ENCODE data around the gene ACAN. TPM values are rescaled to one million over a fixed set of nuclear protein-coding genes. Genes with fewer than 3 reads are reported as not detected.

Gene ACAN
- total RNA-seq, 1 experiment from 2014 or later = not detected

DNA sequence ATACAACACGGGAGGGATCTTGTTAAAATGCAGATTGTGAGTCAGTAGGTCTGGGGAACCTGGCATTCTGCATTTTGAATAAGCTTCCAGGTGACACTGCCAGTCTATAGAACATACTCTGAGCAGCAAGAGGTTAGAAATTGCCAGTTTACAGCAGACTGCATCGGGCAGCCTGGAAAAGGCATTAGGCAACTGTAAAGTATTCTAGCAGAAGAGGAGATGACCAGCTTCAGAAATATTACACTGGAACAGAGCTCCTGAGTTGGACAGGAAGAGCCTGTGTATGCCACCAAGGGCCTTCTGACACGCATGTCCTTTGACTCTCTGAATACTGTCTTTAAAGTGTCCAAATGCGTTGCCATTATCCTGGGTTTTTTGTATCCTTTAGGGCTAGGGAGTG is 2.5 kb upstream of the ACAN start:
- CTCF ChIA-PET = interaction anchor here (0.6 kb wide), 1 partner anchor 142 kb away, joined by 3 read pairs; no protein-coding TSS in a partner anchor
- TF ChIP-seq, protein P1, sequence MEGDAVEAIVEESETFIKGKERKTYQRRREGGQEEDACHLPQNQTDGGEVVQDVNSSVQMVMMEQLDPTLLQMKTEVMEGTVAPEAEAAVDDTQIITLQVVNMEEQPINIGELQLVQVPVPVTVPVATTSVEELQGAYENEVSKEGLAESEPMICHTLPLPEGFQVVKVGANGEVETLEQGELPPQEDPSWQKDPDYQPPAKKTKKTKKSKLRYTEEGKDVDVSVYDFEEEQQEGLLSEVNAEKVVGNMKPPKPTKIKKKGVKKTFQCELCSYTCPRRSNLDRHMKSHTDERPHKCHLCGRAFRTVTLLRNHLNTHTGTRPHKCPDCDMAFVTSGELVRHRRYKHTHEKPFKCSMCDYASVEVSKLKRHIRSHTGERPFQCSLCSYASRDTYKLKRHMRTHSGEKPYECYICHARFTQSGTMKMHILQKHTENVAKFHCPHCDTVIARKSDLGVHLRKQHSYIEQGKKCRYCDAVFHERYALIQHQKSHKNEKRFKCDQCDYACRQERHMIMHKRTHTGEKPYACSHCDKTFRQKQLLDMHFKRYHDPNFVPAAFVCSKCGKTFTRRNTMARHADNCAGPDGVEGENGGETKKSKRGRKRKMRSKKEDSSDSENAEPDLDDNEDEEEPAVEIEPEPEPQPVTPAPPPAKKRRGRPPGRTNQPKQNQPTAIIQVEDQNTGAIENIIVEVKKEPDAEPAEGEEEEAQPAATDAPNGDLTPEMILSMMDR (IDR thresholded peaks at IDR 0.05; ENCODE audit: unreplicated experiment) = no peak
- H3K36me3 Mint-ChIP-seq (ENCODE audit: insufficient read depth, unreplicated experiment) = no peaks in the 10 kb centered on the region
- intact Hi-C loops (cut with micrococcal nuclease; ENCODE audit: unreplicated experiment) = no loop called here
- H3K27ac Mint-ChIP-seq (ENCODE audit: unreplicated experiment) = no peak overlapping the region
- peaks cover 99% of the 10 kb centered on the region for H3K27me3 Mint-ChIP-seq (ENCODE audit: unreplicated experiment)
- H3K4me1 Mint-ChIP-seq (ENCODE audit: low read depth, unreplicated experiment) = no peaks in the 10 kb centered on the region
- no peak overlapping the region for H3K4me3 Mint-ChIP-seq (ENCODE audit: low read depth, unreplicated experiment)
- DNase-seq = no peak
- BruUV-seq (replicated peaks) = no TSS peak
- H3K9me3 Mint-ChIP-seq (ENCODE audit: low read depth, unreplicated experiment) = no peaks in the 10 kb centered on the region

DNA sequence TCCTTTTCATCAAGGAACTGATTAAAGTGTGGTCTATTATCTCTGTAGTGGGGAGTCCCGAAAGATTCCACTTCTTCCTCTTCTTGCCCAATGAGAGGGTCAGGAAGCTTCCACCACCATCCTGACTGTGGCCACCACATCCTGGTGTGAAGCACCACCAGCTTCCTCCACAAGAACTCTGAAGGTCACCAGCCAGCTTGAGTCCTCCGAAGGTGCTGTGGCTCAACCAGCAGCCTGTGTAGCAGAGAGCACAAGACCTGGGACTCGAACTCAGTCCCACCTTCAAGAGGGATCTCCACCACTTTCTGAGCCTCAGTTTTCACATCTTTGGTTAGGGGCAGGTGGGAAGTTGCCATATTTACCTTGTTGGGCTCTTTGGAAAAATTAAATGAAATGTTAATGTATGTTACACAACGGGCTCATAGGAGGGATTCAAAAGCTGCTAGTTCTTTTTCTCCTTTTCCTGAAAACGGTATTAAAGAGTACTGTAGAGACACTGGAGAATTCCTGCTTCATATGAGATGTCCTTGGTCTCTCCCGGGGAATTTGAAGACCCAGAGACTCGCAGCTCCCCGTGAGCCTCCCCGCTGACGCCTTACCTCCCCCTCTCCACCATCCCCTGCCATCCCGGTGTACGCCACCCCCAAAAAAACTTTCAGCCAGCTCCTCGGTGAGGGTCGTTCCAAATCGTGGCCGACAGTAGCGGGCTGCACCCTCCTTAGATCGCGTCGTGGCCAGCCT is 816 bp upstream of the ACAN start:
- Mint-ChIP-seq H3K4me3 (ENCODE audit: low read depth, unreplicated experiment) (no peak overlapping the region), H3K27me3 (ENCODE audit: unreplicated experiment) (peaks cover 99% of the 10 kb centered on the region), H3K27ac (ENCODE audit: unreplicated experiment) (no peak overlapping the region), H3K36me3 (ENCODE audit: insufficient read depth, unreplicated experiment) (no peaks in the 10 kb centered on the region), H3K4me1 (ENCODE audit: low read depth, unreplicated experiment) (no peaks in the 10 kb centered on the region), H3K9me3 (ENCODE audit: low read depth, unreplicated experiment) (no peaks in the 10 kb centered on the region)
- intact Hi-C loops (cut with micrococcal nuclease; ENCODE audit: unreplicated experiment) = no loop called here
- no peak for DNase-seq
- CTCF ChIA-PET = no interaction called here
- no TSS peak for BruUV-seq (replicated peaks)
- TF ChIP-seq, protein P1 (IDR thresholded peaks at IDR 0.05; ENCODE audit: unreplicated experiment) = no peak

DNA sequence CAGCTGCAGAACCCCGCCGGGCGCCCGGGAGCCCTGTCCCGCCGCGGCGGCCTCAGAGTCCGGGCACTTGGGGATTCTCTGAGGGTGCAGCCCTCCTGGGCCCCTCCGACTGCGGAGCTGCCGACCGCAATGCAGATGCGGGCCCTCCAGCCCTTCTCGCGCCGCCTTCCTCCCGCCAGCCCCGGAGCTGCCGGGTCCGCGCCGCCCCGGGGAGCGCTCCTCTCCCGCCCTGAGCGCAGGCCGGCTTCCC is 320 bp upstream of the ACAN start:
- no peaks in the 10 kb centered on the region for H3K9me3 Mint-ChIP-seq (ENCODE audit: low read depth, unreplicated experiment)
- intact Hi-C loops (cut with micrococcal nuclease; ENCODE audit: unreplicated experiment) = no loop called here
- H3K27ac Mint-ChIP-seq (ENCODE audit: unreplicated experiment) = no peak overlapping the region
- CTCF ChIA-PET = no interaction called here
- TF ChIP-seq, protein P1 (IDR thresholded peaks at IDR 0.05; ENCODE audit: unreplicated experiment) = no peak
- H3K27me3 Mint-ChIP-seq (ENCODE audit: unreplicated experiment) = peaks cover 99% of the 10 kb centered on the region
- no TSS peak for BruUV-seq (replicated peaks)
- H3K36me3 Mint-ChIP-seq (ENCODE audit: insufficient read depth, unreplicated experiment) = no peaks in the 10 kb centered on the region
- no peaks in the 10 kb centered on the region for H3K4me1 Mint-ChIP-seq (ENCODE audit: low read depth, unreplicated experiment)
- H3K4me3 Mint-ChIP-seq (ENCODE audit: low read depth, unreplicated experiment) = no peak overlapping the region
- DNase-seq = no peak

DNA sequence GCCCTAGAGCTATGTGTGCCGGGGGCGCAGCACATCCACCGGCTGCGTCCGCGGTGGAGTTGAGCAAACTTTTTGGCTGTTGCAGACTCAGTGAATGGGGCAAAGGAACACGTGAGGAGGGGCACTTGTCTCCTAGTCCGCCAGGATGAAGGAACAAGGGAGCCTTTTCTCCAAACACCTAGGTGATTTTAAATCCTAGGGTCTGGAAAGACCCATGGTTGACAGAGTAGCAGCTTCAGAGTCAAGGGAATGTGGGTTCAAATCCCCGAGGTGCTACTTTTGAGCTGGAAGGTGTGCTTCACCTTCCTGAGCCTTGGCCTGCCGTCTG is 648 bp downstream of the ACAN start:
- intact Hi-C loops (cut with micrococcal nuclease; ENCODE audit: unreplicated experiment) = no loop called here

More for the DNA sequence above, 648 bp downstream of the ACAN start:
- Mint-ChIP-seq H3K27ac (ENCODE audit: unreplicated experiment) (no peak overlapping the region), H3K4me3 (ENCODE audit: low read depth, unreplicated experiment) (no peak overlapping the region), H3K36me3 (ENCODE audit: insufficient read depth, unreplicated experiment) (no peaks in the 10 kb centered on the region), H3K27me3 (ENCODE audit: unreplicated experiment) (peaks cover 99% of the 10 kb centered on the region), H3K9me3 (ENCODE audit: low read depth, unreplicated experiment) (no peaks in the 10 kb centered on the region), H3K4me1 (ENCODE audit: low read depth, unreplicated experiment) (no peaks in the 10 kb centered on the region)
- CTCF ChIA-PET = no interaction called here
- BruUV-seq (replicated peaks) = no TSS peak
- TF ChIP-seq, protein P1 (IDR thresholded peaks at IDR 0.05; ENCODE audit: unreplicated experiment) = no peak
- no peak for DNase-seq

Measured in Calu3 (cell line).